HG03432 (cell line): Measurements from ENCODE around the gene GALNT6.
"Not testable (repeated sequence)": the region's sequence is repeated elsewhere in the genome, so short reads cannot be mapped to it uniquely, and the experiment has no call there.

Source experiments
- ATAC-seq: cut with Tn5 transposase; IDR thresholded peaks from one replicate; pipeline ENCODE4 v1.9.1; 2021; ENCODE audit warnings: mild to moderate bottlenecking, moderate library complexity; ENCODE audit not compliant: unreplicated experiment

Gene GALNT6

DNA sequence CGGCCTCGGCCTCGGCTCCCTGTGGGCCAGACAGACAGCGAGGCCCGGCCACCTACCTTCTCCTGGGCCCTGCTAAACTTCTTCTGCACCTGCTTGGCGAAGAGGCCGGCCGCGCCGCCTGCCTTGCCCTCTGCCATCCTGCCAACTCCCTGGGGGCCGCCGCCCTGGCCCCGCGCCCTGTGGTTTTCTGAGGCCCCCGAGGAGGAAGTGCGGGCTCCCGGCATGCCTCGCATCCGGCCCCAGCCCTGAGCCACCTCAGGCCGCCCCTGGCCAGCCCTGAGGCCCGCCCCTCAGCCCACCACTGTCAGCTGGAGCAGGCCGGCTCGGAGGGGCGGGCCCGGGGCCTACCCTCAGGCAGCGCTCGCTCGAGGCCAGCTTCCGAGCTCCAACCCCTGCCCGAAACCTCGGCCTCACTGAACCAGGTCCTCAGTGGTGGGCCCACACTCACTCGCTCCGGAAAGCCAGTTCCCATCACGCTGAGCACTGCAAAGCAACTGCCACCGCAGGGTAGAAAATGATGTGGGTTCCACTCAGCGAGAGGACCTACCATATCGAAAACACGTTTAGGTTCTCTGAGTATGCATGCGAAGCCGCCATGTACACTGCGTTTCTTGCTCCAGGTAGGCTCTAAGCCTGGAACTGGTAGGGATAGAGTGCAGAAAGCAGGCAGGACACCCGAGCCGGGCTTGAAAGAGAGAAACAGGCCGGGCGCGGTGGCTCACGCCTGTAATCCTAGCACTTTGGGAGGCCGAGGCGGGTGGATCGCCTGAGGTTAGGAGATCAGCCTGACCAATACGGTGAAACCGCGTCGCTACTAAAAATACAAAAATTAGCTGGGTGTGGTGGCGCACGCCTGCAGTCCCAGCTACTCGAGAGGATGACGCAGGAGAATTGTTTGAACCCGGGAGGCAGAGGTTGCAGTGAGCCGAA, 67.0 kb downstream of the GALNT6 start, which contains the start of gene BIN2:
Gene BIN2, minus strand, starts transcription at position 209 of the 930 bp plus-strand sequence. Its CDS starts 72 bp downstream, at position 137.
- ATAC-seq, result peak; percentile 73

DNA sequence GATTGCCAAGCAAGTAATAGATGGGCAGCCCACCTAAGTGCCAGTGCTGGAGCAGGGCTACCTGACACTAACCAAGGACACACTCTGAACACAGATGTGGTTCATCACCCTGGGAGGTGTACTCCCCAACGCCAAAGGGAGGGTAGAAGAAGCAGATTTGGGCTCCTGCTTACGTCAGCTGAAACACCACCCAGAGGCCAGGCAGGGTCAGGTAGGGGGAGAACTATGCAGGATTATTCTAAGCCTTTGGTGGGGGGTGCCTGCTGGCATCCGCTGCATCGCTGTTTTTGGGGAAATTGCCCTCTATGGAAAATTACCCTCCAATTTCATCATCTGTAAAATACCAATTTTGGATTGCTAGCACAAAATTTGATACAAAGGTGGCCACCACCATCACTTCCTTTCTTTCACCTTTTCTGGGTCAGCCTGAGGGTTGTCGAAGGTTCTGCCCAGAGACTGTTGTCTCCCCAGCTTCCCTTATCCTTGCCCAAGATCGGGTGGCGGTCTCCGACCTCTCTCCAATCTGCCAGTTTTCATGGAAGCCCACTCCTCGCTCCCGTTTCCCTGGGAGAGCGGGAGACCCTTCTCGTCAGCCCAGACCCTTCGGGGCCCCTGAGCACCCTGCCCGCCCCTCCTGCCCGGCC, 67.8 kb downstream of the GALNT6 start:
- peak; percentile 9 for ATAC-seq

DNA sequence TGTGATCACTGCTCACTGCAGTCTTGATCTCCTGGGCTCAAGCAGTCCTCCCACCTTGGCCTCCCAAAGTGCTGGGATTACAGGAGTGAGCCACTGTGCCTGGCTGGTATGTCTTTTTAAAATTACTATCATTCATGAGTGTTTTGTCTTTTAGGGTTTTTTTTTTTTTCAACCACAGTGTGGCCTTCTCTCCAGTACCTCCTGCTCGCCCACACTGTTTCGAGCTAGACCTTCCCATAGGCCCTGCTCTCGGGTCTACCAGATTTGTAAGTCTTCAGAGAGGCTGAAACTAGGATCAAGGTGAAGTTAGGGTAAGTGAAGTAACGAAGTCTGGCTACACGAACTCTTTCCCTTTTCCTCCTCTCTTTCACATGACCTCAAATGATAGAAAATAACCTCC, 68.8 kb downstream of the GALNT6 start:
- no peak for ATAC-seq

DNA sequence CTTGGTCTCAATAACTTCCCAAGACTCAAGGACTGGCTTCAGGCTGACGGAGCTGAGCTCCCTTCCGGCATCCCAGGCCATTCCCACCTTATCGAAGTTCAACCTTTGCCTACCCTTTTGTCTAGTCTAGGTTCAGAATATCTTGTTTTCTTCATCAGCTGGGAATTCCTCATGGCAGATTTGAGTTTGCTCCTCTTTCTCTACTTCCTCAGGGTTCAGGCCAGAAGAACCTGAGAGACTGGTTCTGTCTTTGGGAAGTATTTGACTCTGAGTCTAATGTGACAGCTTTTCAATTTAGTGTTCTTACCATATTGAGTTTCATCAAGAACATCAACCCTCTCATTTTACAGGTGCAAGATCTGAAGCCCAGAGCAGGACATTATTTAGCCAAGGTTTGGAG, 69.3 kb downstream of the GALNT6 start:
- ATAC-seq, result no peak

DNA sequence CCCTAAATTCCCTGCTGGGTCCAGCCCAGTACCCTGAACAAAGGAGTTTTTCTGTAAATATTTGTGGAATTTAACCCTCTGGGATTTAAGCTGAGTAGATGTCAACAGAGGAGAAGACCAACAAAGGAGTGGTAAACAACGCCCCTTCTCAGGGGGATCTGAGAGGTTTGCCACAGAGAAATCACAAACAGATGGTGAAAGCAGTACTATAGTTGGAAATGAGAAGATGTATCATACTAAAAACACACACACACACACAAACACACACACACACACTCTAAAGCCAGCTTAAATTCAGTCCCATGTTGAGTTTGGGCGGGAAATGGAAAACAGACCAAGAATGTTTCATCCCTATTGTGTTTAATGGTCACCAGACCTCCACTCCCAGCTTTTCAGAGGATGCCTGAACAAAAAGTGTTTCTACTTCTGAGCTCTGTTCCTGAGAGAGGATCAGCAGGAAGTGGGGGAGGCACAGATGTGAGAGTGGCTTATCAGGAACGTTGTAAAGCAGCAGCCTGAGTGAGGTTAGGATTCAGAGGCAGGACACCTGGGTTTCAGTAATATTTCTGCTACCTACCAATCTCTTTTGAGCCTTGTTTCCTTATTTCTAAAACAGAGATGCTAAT, 70.4 kb downstream of the GALNT6 start:
- ATAC-seq, result no peak

DNA sequence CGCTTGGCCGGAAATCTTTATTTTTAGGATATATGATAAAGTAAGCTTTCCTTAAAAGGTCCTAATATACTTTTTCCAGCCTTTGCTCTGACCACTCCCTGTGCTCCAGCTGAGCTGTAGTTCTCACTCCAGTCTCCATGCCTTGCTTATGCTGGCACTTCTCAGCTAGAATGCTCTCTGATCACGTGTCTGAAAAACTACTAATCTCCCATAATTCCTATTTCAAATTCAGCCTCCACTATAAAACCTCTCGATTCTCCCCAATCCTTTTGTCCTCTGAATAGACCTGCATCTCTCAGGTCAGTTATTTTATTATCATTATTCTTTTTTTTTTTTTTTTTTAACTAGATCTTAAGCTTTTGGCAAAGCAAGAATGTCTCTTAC, 70.9 kb downstream of the GALNT6 start:
- no peak for ATAC-seq

DNA sequence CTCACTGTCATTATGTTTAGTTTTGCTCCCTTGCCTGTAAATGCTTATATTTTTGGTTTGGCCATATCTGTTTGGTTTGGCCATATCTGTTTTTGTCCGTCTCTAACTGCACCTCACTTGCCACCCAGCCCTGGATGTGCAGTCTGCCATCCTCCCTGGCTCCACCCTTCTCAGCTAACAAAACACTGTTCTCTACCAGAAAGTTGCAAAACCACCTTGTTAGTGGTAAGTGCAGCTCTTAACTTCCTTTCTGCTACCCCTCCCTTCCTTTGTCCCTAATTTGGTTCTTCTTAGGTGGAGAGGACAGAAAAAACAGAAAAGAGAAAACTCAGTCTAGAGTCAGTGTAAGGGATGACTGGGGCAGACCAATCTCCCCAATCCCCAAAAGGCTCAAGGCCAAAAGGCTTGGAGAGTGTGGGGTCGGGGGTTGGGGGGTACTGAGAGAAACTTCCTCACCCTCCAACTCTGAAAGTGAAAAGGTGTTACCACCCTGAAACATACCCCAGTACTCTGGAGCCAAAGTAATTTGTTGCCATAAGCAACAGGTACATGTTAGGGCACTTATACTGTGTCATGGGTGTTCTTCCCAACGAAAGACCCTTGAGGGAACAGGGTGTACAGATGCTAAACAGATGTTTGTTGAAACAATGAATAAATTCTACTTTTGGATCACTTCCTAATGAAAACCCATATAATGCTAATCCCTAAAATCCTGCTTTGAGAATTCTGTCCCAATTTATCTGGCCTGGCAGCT, 72.2 kb downstream of the GALNT6 start:
- peak; percentile 42 for ATAC-seq

DNA sequence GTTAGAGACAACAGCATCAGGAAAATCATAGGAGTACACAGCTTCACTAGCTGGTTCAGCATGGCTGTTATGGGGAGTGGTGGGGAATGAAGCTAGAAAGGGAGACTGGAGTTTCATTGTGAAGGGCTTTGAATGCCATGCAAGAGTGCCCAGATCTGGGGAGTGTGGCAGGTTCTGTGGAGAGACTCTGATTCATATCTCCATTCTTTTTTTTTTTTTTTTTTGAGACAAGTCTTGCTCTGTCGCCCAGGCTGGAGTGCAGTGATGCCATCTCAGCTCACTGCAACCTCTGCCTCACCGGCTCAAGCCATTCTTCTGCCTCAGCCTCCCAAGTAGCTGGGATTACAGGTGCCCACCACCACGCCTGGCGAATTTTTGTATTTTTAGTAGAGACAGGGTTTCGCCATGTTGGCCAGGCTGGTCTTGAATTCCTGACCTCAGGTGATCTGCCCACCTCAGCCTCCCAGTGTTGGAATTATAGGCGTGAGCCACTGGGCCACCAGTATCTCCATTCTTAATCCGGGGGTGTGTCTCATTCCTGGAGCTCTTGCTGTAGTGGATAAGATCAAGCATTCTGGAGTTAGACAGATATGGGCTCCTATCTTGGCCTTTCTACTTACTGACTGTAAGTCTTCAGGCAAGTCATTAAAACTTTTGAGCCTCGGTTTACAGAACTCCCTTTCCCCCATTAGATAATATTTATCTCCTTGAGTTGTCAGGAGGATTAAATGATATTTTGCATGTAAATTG, 73.0 kb downstream of the GALNT6 start:
- ATAC-seq, result not testable (repeated sequence)

DNA sequence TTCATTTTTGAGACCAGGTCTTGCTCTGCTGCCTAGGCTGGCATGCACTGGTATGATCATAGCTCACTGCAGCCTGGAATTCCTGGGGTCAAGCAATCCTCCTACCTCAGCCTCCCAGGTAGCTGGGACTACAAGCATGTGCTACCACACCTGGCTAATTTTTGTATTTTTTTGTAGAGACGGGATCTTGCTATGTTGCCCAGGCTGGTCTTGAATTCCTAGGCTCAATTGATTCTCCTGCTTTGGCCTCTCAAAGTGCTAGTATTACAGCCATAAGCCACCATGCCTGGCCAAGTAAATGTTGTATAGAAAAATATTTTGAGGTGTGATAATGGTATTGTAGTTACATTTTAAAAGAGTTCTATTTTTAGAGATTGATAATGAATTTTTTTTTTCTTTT, 79.8 kb downstream of the GALNT6 start:
- ATAC-seq, result no peak

DNA sequence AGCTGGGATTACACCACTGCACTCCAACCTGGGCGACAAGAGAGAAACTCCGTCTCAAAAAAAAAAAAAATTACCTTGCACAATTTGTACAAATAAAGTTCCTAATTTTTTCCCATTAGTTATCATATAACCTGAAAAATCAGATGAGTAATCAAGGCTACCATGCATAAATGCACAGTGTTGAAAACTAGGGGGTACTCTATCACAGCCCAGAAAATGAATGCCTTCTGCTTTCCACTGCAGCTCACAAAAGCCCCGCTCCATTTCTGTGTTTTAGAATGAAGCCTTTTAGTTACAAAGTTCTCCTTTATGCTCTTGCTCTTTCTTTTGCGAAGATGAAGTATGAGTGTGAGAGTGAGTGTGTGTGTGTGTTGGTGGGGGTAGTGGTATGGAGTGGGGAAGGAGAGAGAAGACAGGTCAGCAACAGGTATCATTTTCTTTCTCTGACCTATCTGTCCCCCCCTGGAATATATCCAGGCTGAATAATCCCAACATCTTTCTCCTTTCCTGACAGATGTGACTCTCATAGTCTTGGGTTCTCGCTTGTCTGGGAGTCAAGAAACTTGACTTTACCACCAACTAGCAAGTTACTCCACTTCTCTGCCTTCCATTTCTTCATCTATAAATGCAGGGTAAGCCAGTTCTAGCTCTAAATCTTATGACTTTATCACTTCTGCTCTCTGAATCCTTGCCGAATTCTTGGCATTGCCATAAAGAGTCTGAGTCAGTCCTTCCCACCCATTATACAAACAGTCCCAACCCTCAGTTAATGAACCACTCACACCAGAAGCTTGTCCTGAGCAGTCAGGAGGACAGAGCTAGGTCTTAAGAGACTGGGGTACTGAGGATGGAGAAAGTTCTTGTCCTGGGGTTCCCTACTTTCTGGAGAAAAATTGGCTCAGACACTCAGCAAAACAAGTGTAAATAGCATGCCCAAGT, 83.3 kb downstream of the GALNT6 start:
- ATAC-seq, result no peak

DNA sequence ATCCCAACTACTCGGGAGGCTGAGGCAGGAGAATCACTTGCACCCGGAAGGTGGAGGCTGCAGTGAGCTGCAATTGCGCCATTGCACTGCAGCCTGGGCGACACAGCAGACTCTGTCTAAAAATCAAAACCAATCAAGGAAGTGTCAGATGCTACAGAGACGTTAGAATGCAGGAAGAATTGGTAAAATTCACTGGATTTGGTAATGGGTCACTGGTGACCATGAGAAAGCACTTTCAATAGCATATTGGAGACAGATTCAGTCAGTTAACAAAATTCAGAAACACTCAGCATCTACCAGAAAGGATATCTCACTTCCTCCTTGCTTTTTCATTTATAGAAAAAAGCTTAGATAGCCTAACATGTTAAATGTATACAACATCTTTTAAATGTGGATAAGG, 84.7 kb downstream of the GALNT6 start:
- ATAC-seq, result no peak
